NCI-H2171 treated with DMSO at 0.1 percent for 48 hours (cell line): ENCODE data around the gene BDH1.
"Not testable (repeated sequence)": the region's sequence is repeated elsewhere in the genome, so short reads cannot be mapped to it uniquely, and the experiment has no call there.

ENCODE experiments used
- DNase-seq: peaks from one replicate; lab custom pipeline; 2025; lab: John Stamatoyannopoulos, UW

Gene BDH1

GRCh38 chr3:197555281-197556261, at the start of gene BDH1:
BDH1 (minus strand) TSS chr3:197555968; CDS start chr3:197546443, 9,525 bp downstream.
- DNase-seq: peak; percentile 76

- no peak for DNase-seq
Observed at GRCh38 chr3:197603317-197603933, 47.7 kb upstream of the BDH1 start.

- DNase-seq: not testable (repeated sequence)
Observed at GRCh38 chr3:197602351-197602750, 46.6 kb upstream of the BDH1 start.

GRCh38 chr3:197601566-197601840, 45.7 kb upstream of the BDH1 start:
- DNase-seq: not testable (repeated sequence)

- no peak for DNase-seq
Observed at GRCh38 chr3:197600796-197601565, 45.2 kb upstream of the BDH1 start.

- no peak for DNase-seq
Observed at GRCh38 chr3:197599089-197599765, 43.5 kb upstream of the BDH1 start.

- no peak for DNase-seq
Observed at GRCh38 chr3:197598404-197598980, 42.7 kb upstream of the BDH1 start.

GRCh38 chr3:197597335-197597734, 41.6 kb upstream of the BDH1 start:
- DNase-seq: no peak

GRCh38 chr3:197595470-197596185, 39.9 kb upstream of the BDH1 start:
- peak; percentile 98 for DNase-seq

- DNase-seq: no peak
Observed at GRCh38 chr3:197593046-197593380, 37.2 kb upstream of the BDH1 start.

GRCh38 chr3:197592361-197593045, 36.7 kb upstream of the BDH1 start:
- no peak for DNase-seq

GRCh38 chr3:197591816-197592215, 36.0 kb upstream of the BDH1 start:
- no peak for DNase-seq

GRCh38 chr3:197590313-197590962, 34.7 kb upstream of the BDH1 start:
- DNase-seq: no peak

GRCh38 chr3:197589545-197589944, 33.8 kb upstream of the BDH1 start:
- DNase-seq: no peak

- not testable (repeated sequence) for DNase-seq
Observed at GRCh38 chr3:197586768-197587167, 31.0 kb upstream of the BDH1 start.

- DNase-seq: peak; percentile 16
Observed at GRCh38 chr3:197586181-197586580, 30.4 kb upstream of the BDH1 start.

GRCh38 chr3:197584733-197585132, 29.0 kb upstream of the BDH1 start:
- DNase-seq: no peak

- no peak for DNase-seq
Observed at GRCh38 chr3:197583371-197583770, 27.6 kb upstream of the BDH1 start.

GRCh38 chr3:197580253-197580691, 24.5 kb upstream of the BDH1 start:
- DNase-seq: no peak

GRCh38 chr3:197578376-197578775, 22.6 kb upstream of the BDH1 start:
- no peak for DNase-seq
